HL-60 (cell line): ENCODE results near the gene NCKAP5L.

Source experiments
- DNase-seq, 2 experiments: peaks; one replicate each; pipeline ENCODE4 v3.0.0-alpha.2; 2010 to 2020; ENCODE audit warnings: low read depth in 1 of 2, low spot score in 1 of 2
- H3K27ac ChIP-seq: fragments of 250-450 bp; sonication (Bioruptor Pico); replicated peaks from 2 replicates; pipeline ENCODE4 v1.5.1; 2020; ENCODE audit warnings: mild to moderate bottlenecking, moderate library complexity
- H3K27me3 ChIP-seq: fragments of 250-450 bp; sonication (Bioruptor Pico); 2 replicates; pipeline ENCODE4 v1.5.1; 2021; ENCODE audit warnings: mild to moderate bottlenecking, moderate library complexity; ENCODE audit not compliant: insufficient read depth, poor library complexity, severe bottlenecking
- H3K4me3 ChIP-seq: replicated peaks from 2 replicates; pipeline ENCODE4 v1.5.1; 2011; ENCODE audit warnings: mild to moderate bottlenecking, control low read depth, low read length; ENCODE audit not compliant: insufficient read depth
- CTCF ChIP-seq: IDR thresholded peaks from one replicate; pipeline ENCODE4 v1.5.1; 2011; ENCODE audit warnings: low read length, control low read depth, inconsistent platforms; ENCODE audit not compliant: insufficient read depth
- GABPA ChIP-seq: IDR thresholded peaks from 2 replicates; pipeline ENCODE4 v1.6.1; 2012; ENCODE audit warnings: low read depth
- POLR2AphosphoS5 ChIP-seq: IDR thresholded peaks from 2 replicates; pipeline ENCODE4 v1.6.1; 2012; ENCODE audit warnings: low read depth
- SPI1 ChIP-seq: IDR thresholded peaks from 2 replicates; pipeline ENCODE4 v1.6.1; 2012; ENCODE audit warnings: low read depth, mild to moderate bottlenecking, borderline replicate concordance
- TF ChIP-seq, protein P1 (sequence below): IDR thresholded peaks from 2 replicates; pipeline ENCODE4 v1.6.1; 2012; ENCODE audit warnings: low read depth; ENCODE audit not compliant: insufficient replicate concordance

Gene NCKAP5L

GRCh38 chr12:49867570-49868341 lies 39.5 kb upstream of the NCKAP5L start:
- H3K27ac ChIP-seq = no peak overlapping the region
- TF ChIP-seq CTCF = no peak
- TF ChIP-seq POLR2AphosphoS5 = no peak
- no peak for TF ChIP-seq SPI1
- no peak for TF ChIP-seq GABPA
- TF ChIP-seq, protein P1, sequence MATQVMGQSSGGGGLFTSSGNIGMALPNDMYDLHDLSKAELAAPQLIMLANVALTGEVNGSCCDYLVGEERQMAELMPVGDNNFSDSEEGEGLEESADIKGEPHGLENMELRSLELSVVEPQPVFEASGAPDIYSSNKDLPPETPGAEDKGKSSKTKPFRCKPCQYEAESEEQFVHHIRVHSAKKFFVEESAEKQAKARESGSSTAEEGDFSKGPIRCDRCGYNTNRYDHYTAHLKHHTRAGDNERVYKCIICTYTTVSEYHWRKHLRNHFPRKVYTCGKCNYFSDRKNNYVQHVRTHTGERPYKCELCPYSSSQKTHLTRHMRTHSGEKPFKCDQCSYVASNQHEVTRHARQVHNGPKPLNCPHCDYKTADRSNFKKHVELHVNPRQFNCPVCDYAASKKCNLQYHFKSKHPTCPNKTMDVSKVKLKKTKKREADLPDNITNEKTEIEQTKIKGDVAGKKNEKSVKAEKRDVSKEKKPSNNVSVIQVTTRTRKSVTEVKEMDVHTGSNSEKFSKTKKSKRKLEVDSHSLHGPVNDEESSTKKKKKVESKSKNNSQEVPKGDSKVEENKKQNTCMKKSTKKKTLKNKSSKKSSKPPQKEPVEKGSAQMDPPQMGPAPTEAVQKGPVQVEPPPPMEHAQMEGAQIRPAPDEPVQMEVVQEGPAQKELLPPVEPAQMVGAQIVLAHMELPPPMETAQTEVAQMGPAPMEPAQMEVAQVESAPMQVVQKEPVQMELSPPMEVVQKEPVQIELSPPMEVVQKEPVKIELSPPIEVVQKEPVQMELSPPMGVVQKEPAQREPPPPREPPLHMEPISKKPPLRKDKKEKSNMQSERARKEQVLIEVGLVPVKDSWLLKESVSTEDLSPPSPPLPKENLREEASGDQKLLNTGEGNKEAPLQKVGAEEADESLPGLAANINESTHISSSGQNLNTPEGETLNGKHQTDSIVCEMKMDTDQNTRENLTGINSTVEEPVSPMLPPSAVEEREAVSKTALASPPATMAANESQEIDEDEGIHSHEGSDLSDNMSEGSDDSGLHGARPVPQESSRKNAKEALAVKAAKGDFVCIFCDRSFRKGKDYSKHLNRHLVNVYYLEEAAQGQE = no peak
- H3K4me3 ChIP-seq = no peak overlapping the region
- H3K27me3 ChIP-seq = peaks cover 3% of the 10 kb centered on the region
- no peak for DNase-seq

- H3K27ac ChIP-seq = no peak overlapping the region
- DNase-seq = peak in 1 of 2 experiments; percentile 61
- no peak overlapping the region for H3K4me3 ChIP-seq
- peak; percentile 90 for TF ChIP-seq CTCF
- TF ChIP-seq, protein P1 = no peak
- TF ChIP-seq SPI1 = no peak
- H3K27me3 ChIP-seq = peaks cover 3% of the 10 kb centered on the region
Observed at GRCh38 chr12:49866859-49867569, 38.8 kb upstream of the NCKAP5L start.

- no peak overlapping the region for H3K27ac ChIP-seq
- H3K4me3 ChIP-seq = no peak overlapping the region
Observed at GRCh38 chr12:49865782-49866135, 37.5 kb upstream of the NCKAP5L start.

More at GRCh38 chr12:49865782-49866135, 37.5 kb upstream of the NCKAP5L start:
- TF ChIP-seq, protein P1 = no peak
- TF ChIP-seq CTCF = no peak
- TF ChIP-seq POLR2AphosphoS5 = no peak
- TF ChIP-seq GABPA = no peak
- no peak for TF ChIP-seq SPI1
- H3K27me3 ChIP-seq = peaks cover 3% of the 10 kb centered on the region
- no peak for DNase-seq
